Activated CD4-positive, alpha-beta T cell treated with anti-CD3 and anti-CD28 coated beads, Interleukin-2, amount 50 U/mL, for 4 hours (primary cell): Measurements from ENCODE around the gene FBXL7.

Source experiments
- DNase-seq, 2 experiments: peaks; one replicate each; pipeline ENCODE4 v3.0.0-alpha.2; 2020

Gene FBXL7

DNA sequence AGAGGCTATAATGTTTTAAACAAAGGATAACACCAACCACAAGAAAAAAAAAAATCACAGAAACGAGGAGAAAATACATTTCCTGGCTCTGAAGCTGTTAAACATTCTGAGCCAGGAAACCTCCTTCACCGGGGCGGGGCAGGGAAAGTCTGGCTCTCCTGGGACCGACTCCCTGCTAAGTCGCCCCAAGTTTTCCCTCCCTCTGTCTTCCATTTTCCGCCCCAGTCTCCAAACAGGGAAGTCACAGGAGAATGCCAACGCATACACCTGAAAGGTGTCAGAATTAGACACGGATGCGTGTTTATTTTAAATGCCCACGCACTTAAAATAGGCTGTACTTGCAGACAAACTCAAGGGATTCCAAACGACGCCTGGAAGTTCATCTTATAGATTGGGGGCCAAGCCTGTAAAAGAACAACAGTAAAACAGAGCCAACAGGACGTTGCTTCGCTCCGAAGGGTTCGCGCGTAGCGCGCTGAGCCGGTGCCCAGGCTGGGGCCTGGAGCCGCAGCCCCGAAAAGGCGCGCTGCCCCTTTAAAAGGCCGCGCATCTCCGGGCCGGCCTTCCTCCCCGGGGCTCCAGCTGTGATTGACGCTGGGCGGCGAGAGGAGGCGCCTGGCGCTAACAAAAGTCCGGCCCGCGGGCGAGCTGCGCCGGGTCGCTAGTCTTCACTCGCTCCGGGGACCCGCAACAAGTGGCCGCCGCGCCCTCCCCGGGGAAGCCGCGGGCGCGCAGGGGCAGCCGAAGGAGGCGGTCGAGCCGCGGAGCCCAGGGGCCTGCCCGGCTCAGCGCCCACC is at the start of gene FBXL7:
FBXL7 (plus strand) TSS at position 653 of the 797 bp plus-strand sequence.
- DNase-seq: no peak

- DNase-seq: no peak
Measured at GRCh38 chr5:15450473-15450872, 49.5 kb upstream of the FBXL7 start.

- no peak for DNase-seq
Measured at GRCh38 chr5:15450949-15451348, 49.0 kb upstream of the FBXL7 start.

- DNase-seq: no peak
Measured at GRCh38 chr5:15452030-15452429, 48.0 kb upstream of the FBXL7 start.

DNA sequence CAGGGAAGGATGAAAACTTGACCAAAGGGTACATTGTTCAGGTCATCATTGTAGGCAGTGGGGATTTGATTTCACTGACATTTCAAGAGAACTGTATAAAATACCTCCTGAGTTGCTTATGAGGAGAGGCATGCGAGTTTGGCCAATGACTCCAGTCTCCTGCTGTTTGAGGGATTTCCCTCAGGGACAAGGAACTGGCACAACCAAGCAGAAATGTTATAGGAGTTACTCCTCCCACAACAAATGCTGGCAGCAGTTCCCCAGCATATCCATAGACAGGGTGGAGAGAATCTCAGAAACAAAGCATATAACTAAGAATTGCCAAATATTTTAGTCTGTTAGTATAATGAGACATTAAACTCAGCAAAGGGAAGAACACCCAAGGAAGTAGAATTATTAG is 47.2 kb upstream of the FBXL7 start:
- DNase-seq: no peak

- no peak for DNase-seq
Measured at GRCh38 chr5:15459200-15459599, 40.8 kb upstream of the FBXL7 start.

- DNase-seq: no peak
Measured at GRCh38 chr5:15463231-15463980, 36.6 kb upstream of the FBXL7 start.

GRCh38 chr5:15472116-15472515 is 27.9 kb upstream of the FBXL7 start:
- no peak for DNase-seq

GRCh38 chr5:15474143-15474719 is 25.7 kb upstream of the FBXL7 start:
- no peak for DNase-seq

DNA sequence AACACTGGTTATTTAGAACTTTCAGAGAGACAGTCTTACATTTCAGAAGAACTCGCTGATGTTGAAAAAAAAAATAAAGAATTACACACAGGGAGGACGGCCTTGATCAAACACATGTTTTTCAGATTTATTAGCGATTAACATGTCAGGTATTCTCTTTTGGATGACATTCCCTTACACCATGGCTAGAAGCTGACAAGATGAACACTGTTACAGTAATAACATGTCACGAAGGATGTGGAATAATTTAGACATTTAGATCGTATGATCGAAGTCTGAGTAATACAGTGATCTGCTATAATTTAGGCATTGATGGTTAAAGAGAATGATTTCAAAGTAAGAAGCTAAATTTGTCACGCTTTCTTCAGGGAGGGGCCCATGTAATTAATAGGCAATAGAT is 24.6 kb upstream of the FBXL7 start:
- DNase-seq: no peak

DNA sequence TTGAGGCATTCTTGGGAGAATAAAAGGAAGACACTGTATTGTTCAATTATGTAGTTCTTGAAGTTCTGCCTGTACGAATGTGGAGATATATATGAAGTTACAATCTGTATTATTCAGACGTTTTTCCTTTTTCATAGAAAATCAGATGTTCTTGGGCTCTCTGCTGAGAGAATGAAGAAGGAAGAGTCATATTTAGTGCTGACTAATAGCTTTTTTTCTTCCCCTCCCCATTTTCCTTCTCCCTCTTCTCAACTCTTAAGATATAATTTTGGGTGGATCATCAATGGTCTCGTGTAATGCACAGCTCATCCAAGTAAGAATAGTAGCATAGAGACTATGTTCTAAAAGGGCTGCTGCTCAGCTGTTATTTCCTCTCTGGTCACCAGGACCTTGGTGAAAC is 23.0 kb upstream of the FBXL7 start:
- DNase-seq: no peak

GRCh38 chr5:15480436-15480835 is 19.5 kb upstream of the FBXL7 start:
- no peak for DNase-seq

DNA sequence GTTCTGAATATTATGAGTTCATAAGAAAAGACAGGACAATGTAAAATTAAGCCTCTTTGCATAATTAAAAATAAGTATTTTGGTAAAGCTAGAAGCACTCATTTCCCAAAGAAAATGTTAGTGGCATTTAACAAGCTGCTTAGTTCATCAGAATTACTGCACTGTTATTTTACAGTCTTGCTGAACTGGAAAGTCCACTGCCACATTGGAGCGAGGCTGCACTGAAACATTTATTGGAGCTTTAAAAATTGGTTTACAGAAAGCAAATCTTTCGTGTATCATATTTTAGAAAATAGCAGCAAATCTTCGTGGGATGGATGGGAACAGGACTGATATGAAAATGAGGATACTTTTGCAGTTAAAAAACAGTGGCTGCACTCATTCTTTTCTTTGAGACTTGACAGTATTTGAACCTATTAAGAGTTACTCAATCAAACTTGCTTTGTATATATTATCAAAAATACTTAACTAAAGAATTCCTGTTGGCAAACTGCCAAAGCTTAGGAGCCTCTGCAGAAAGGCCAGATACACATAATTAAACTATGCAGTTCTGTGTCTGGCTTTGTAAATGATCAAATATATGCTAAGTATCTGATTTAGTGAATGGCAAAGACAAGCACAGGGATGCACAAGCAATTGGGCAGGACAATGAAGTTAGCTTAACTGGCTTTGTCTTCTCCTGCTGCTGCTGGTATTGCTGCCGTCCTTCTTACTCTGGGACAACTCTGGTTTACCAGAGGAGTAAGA is 16.5 kb upstream of the FBXL7 start:
- DNase-seq: no peak

GRCh38 chr5:15487228-15487627 is 12.8 kb upstream of the FBXL7 start:
- DNase-seq: no peak

- DNase-seq: no peak
Measured at GRCh38 chr5:15489571-15490235, 10.3 kb upstream of the FBXL7 start.

GRCh38 chr5:15492545-15492944 is 7.4 kb upstream of the FBXL7 start:
- no peak for DNase-seq

DNA sequence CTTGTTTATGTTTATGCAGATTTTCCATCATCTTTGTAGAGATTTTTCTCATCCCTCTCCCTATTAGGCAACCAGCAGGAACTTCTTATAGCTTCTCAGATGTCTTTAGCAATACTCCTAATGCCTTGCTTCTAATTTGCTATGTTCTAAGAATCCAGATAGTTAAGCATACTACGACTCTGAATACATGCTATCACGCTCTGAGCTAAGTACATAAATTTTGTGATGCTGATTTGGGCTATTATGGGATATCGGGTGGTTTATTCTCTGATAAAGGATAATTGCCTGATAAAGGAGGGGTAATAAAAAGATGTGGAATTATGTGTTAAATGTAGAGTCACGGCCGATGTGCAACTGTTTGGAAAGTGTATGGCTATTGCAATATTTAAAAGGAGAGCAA is 6.5 kb upstream of the FBXL7 start:
- DNase-seq: no peak

- no peak for DNase-seq
Measured at GRCh38 chr5:15495026-15495425, 5.0 kb upstream of the FBXL7 start.

DNA sequence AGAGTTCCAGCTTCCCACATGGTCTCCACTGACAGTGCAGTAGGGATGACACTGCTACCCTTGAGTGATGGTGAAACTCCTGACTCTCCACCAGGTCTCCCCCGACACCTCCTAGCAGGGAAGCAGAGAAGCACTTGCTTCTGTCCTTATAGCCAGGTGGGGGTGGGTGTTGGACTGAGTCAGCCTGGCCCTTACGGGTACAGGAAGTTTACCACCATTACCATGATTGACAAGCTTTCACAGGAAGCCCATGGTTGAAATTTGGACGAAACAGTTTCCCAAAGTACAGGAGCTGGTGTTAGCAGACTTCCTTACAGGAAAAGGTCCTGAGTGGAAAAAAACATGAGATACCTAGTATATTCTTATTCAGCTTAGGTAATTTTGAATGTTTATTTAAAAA is 3.1 kb upstream of the FBXL7 start:
- DNase-seq: no peak

DNA sequence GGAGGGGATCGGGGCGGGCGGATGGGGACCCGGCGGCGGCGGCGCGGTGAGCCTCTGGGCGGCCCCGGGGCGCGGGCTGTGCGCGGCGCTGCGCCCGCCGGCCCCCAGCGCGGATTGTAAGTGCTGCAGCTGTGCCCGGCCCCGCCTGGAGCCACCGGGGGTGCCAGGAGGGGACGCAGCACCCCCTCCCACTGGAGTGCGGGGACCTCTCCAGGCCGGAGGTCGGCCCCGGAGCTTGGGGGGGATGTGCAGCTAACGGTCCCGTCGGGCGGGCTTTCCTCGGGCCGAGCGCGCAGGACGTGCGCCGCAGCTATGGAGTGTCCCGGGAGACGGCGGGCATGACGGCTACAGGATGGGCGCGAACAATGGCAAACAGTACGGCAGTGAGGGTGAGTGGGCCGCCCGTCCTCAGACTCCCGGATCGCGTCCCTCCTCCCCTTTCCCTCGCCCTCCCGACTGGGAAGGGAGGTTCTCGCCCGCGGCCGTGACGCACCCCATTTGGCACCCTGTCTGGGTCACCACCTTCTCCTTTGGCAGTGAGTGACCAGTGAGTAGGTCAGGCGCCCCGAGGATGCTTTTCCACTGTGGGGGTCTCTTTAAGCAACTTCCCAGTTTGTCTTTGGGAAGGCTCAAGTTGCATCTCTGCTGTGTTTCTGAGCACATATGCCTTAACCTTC is 483 bp downstream of the FBXL7 start:
- no peak for DNase-seq

DNA sequence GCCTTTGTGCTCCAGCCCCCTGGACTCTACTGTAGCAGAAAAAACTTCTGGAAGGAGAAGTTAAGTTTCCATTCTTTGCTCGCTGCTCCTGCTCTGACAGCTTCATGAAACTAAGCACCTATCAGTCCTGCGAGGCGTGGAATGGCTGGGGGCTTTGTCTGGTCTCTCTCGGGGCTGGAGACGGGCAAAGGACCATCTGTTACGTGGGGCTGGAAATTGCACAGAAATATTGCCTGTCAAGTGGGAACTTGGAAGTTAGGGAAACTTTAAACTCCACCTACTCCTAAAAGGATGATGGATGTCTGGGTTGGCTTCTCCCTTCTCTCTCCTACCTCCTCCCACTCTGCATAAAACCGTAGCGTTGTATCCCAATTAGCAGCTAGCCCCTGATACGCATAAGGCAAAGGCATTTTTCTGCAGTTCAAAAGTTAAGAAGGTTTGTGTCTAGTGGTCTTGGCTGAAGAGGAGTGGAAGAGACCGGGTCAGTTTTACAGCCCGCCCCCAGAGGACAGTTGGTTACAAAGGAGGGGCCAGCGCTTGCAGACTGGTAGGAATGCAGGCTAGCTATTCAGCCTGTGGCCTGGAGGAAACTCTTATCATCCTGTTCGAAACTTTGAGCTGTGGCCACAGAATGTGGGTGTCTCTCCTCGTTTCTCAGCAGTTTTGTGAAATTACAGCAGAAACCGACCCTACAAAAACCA is 1.3 kb downstream of the FBXL7 start:
- DNase-seq: no peak

GRCh38 chr5:15502208-15502607 is 2.2 kb downstream of the FBXL7 start:
- no peak for DNase-seq
